Measurements from ENCODE around the gene CCDC102A. TPM values are rescaled to one million over a fixed set of nuclear protein-coding genes. Genes with fewer than 3 reads are reported as not detected.

Gene CCDC102A
- total RNA-seq = 10 to 100 TPM; 17.2 to 18.5 TPM

GRCh38 chr16:57536306-57537193 is at the start of gene CCDC102A:
TSS of gene CCDC102A (minus strand) at chr16:57536571. CDS start at chr16:57529177, 7,394 bp downstream.
- CTCF ChIA-PET = interaction anchor here (1.6 to 3.3 kb wide), 6 partner anchors 8 to 73 kb away, joined by 7 to 20 read pairs (median 8); no protein-coding TSS in a partner anchor
- POLR2A ChIA-PET = interaction anchor here (0.9 to 3.1 kb wide), 6 partner anchors 40 to 74 kb away, joined by 4 to 25 read pairs (median 6); partner anchors contain the start of gene DOK4

GRCh38 chr16:57585051-57585687 is 48.8 kb upstream of the CCDC102A start:
- POLR2A ChIA-PET = interaction anchor here (0.7 kb wide), 1 partner anchor 70 kb away, joined by 7 read pairs; no protein-coding TSS in a partner anchor
- CTCF ChIA-PET = interaction anchor here (0.5 to 16.5 kb wide), 6 partner anchors 8 to 109 kb away, joined by 3 to 145 read pairs (median 5); no protein-coding TSS in a partner anchor

- POLR2A ChIA-PET = interaction anchor here (1.0 to 1.3 kb wide), 2 partner anchors 10 to 36 kb away, joined by 3 to 7 read pairs; no protein-coding TSS in a partner anchor
- CTCF ChIA-PET = interaction anchor here (4.2 to 10.1 kb wide), 3 partner anchors 11 to 70 kb away, joined by 28 to 149 read pairs (median 77); no protein-coding TSS in a partner anchor
These were observed 42.9 kb upstream of the CCDC102A start for GRCh38 chr16:57579361-57579665.

- POLR2A ChIA-PET = interaction anchor here (1.0 to 1.3 kb wide), 2 partner anchors 11 to 36 kb away, joined by 3 to 7 read pairs; no protein-coding TSS in a partner anchor
- CTCF ChIA-PET = interaction anchor here (1.3 to 10.1 kb wide), 5 partner anchors 12 to 71 kb away, joined by 5 to 149 read pairs (median 28); no protein-coding TSS in a partner anchor
These were observed 42.4 kb upstream of the CCDC102A start for GRCh38 chr16:57578521-57579360.

- ChIA-PET POLR2A (interaction anchor here (0.7 to 1.3 kb wide), 3 partner anchors 13 to 70 kb away, joined by 3 to 4 read pairs (median 4); no protein-coding TSS in a partner anchor), CTCF (interaction anchor here (1.1 to 10.1 kb wide), 15 partner anchors 8 to 423 kb away, joined by 3 to 149 read pairs (median 5); partner anchors contain the start of genes ADGRG1, USB1 and ZNF319)
These were observed 41.4 kb upstream of the CCDC102A start for GRCh38 chr16:57577691-57578224.

GRCh38 chr16:57577214-57577613 is 40.8 kb upstream of the CCDC102A start:
- ChIA-PET POLR2A (interaction anchor here (0.7 to 1.4 kb wide), 3 partner anchors 34 to 71 kb away, joined by 3 to 5 read pairs (median 4); no protein-coding TSS in a partner anchor), CTCF (interaction anchor here (0.6 to 10.1 kb wide), 30 partner anchors 9 to 423 kb away, joined by 3 to 149 read pairs (median 5); partner anchors contain the start of genes ADGRG1, ADGRG5, CCDC102A and KATNB1)

GRCh38 chr16:57576429-57576870 is 40.1 kb upstream of the CCDC102A start:
- ChIA-PET POLR2A (interaction anchor here (1.3 to 1.4 kb wide), 2 partner anchors 39 to 71 kb away, joined by 4 to 5 read pairs; no protein-coding TSS in a partner anchor), CTCF (interaction anchor here (0.6 to 10.1 kb wide), 37 partner anchors 9 to 424 kb away, joined by 3 to 149 read pairs (median 5); partner anchors contain the start of genes ADGRG5, CCDC102A, KATNB1 and USB1)

GRCh38 chr16:57575468-57576277 is 39.3 kb upstream of the CCDC102A start:
- ChIA-PET POLR2A (interaction anchor here (1.1 to 1.4 kb wide), 2 partner anchors 38 to 161 kb away, joined by 3 to 5 read pairs; no protein-coding TSS in a partner anchor), CTCF (interaction anchor here (0.7 to 10.1 kb wide), 29 partner anchors 10 to 208 kb away, joined by 3 to 149 read pairs (median 5); partner anchors contain the start of genes ADGRG1, ADGRG5, CCDC102A and KATNB1)

GRCh38 chr16:57574646-57575467 is 38.5 kb upstream of the CCDC102A start:
- ChIA-PET POLR2A (interaction anchor here (1.1 kb wide), 1 partner anchor 161 kb away, joined by 3 read pairs; no protein-coding TSS in a partner anchor), CTCF (interaction anchor here (0.6 to 10.1 kb wide), 13 partner anchors 11 to 137 kb away, joined by 3 to 149 read pairs (median 7); partner anchors contain the start of genes ADGRG1 and ADGRG5)

GRCh38 chr16:57574086-57574485 is 37.7 kb upstream of the CCDC102A start:
- ChIA-PET CTCF (interaction anchor here (1.4 to 10.1 kb wide), 2 partner anchors 13 to 75 kb away, joined by 4 to 149 read pairs; no protein-coding TSS in a partner anchor), POLR2A (interaction anchor here (1.1 kb wide), 1 partner anchor 162 kb away, joined by 3 read pairs; no protein-coding TSS in a partner anchor)

- CTCF ChIA-PET = interaction anchor here (0.7 to 10.1 kb wide), 4 partner anchors 12 to 265 kb away, joined by 3 to 149 read pairs (median 4); no protein-coding TSS in a partner anchor
- POLR2A ChIA-PET = no interaction called here
These were observed 36.8 kb upstream of the CCDC102A start for GRCh38 chr16:57572978-57573728.

- POLR2A ChIA-PET = interaction anchor here (1.0 kb wide), 1 partner anchor 28 kb away, joined by 5 read pairs; the partner anchor contains the start of gene ADGRG5
- CTCF ChIA-PET = interaction anchor here (1.0 to 10.1 kb wide), 2 partner anchors 78 to 141 kb away, joined by 3 to 149 read pairs; no protein-coding TSS in a partner anchor
These were observed 34.7 kb upstream of the CCDC102A start for GRCh38 chr16:57571098-57571497.

- ChIA-PET POLR2A (no interaction called here), CTCF (interaction anchor here (1.0 to 10.1 kb wide), 2 partner anchors 79 to 141 kb away, joined by 3 to 149 read pairs; no protein-coding TSS in a partner anchor)
These were observed 34.1 kb upstream of the CCDC102A start for GRCh38 chr16:57570301-57571070.

GRCh38 chr16:57569306-57569946 is 33.1 kb upstream of the CCDC102A start:
- POLR2A ChIA-PET = no interaction called here
- CTCF ChIA-PET = no interaction called here

Measured in activated CD8-positive, alpha-beta memory T cell treated with anti-CD3 and anti-CD28 coated beads for 36 hours (primary cell).